NT2/D1 (cell line): ENCODE data around the gene AASDHPPT.

Source experiments
- SUZ12 ChIP-seq: IDR thresholded peaks from 2 replicates; pipeline ENCODE4 v1.6.1; 2011; ENCODE audit not compliant: insufficient read length, insufficient read depth; ENCODE audit errors: extremely low read depth
- YY1 ChIP-seq: IDR thresholded peaks from 2 replicates; pipeline ENCODE4 v1.6.1; 2011; ENCODE audit not compliant: insufficient read length, insufficient read depth
- ZNF274 ChIP-seq: IDR thresholded peaks from 2 replicates; pipeline ENCODE4 v1.6.1; 2011; ENCODE audit warnings: mild to moderate bottlenecking, low read depth, low read length

GRCh38 chr11:106128740-106129139, 51.3 kb downstream of the AASDHPPT start:
- TF ChIP-seq ZNF274, result no peak
- TF ChIP-seq YY1, result no peak
- no peak for TF ChIP-seq SUZ12
